Osteoblast (primary cell): ENCODE measurements around the gene ERC1. TPM values are rescaled to one million over a fixed set of nuclear protein-coding genes. Genes with fewer than 3 reads are reported as not detected.
A peak's percentile ranks its signal among the peaks of the same experiment; 100 is the strongest.

ENCODE experiments used
- DNase-seq: peaks from one replicate; pipeline ENCODE4 v3.0.0; 2011; ENCODE audit warnings: low spot score, mixed read lengths; ENCODE audit not compliant: insufficient read length; ENCODE audit errors: missing footprints
- H2AFZ ChIP-seq: 2 replicates; pipeline ENCODE4 v1.6.0; 2011; ENCODE audit warnings: mild to moderate bottlenecking, low read length
- H3K27ac ChIP-seq: 2 replicates; pipeline ENCODE4 v1.5.1; 2011; ENCODE audit warnings: mild to moderate bottlenecking, low read depth, low read length, moderate library complexity
- H3K27me3 ChIP-seq: 2 replicates; pipeline ENCODE4 v1.6.0; 2012; ENCODE audit warnings: mild to moderate bottlenecking, control low read depth, inconsistent platforms, low read length, moderate library complexity; ENCODE audit not compliant: insufficient read depth
- H3K36me3 ChIP-seq: 2 replicates; pipeline ENCODE4 v1.5.1; 2011; ENCODE audit warnings: mild to moderate bottlenecking, low read length, control low read depth, moderate library complexity; ENCODE audit not compliant: insufficient read depth
- H3K4me1 ChIP-seq: 2 replicates; pipeline ENCODE4 v1.5.1; 2011; ENCODE audit warnings: mild to moderate bottlenecking, low read length, control low read depth, moderate library complexity; ENCODE audit not compliant: insufficient read depth
- H3K4me2 ChIP-seq: 2 replicates; pipeline ENCODE4 v1.6.0; 2011; ENCODE audit warnings: mild to moderate bottlenecking, low read length; ENCODE audit not compliant: insufficient read depth
- H3K4me3 ChIP-seq: fragments of 200-600 bp; sonication (generic); 3 replicates; pipeline ENCODE4 v1.5.1; 2012; ENCODE audit warnings: mild to moderate bottlenecking, low read length, inconsistent platforms; ENCODE audit not compliant: insufficient read depth
- H3K79me2 ChIP-seq: 2 replicates; pipeline ENCODE4 v1.6.0; 2012; ENCODE audit warnings: mild to moderate bottlenecking, low read length, control low read depth, inconsistent platforms; ENCODE audit not compliant: insufficient read depth
- H3K9me3 ChIP-seq: 2 replicates; pipeline ENCODE4 v1.5.1; 2011; ENCODE audit warnings: low read depth, low read length, control low read depth
- H4K20me1 ChIP-seq: 2 replicates; pipeline ENCODE4 v1.6.0; 2012; ENCODE audit warnings: mild to moderate bottlenecking, low read length, control low read depth; ENCODE audit not compliant: insufficient read depth
- CTCF ChIP-seq: IDR thresholded peaks from 2 replicates; pipeline ENCODE4 v1.5.1; 2011; ENCODE audit warnings: mild to moderate bottlenecking, low read depth, low read length, moderate library complexity; ENCODE audit errors: extremely low read depth
- total RNA-seq: library from RNA; depleted of rRNA; stranded (reverse); fragments of >200 nt; gene quantifications from 2 replicates; pipeline ENCODE4 v1.2.3, GENCODE V29; 2012

The ERC1 gene
- total RNA-seq, 1 donor, result 36.2 TPM

GRCh38 chr12:1473418-1473817, 482.4 kb downstream of the ERC1 start:
- no peak for DNase-seq
- Histone ChIP-seq H4K20me1 (no peaks in the 10 kb centered on the region), H3K4me2 (peak overlapping the region; percentile 82), H3K27ac (peak overlapping the region; percentile 92), H3K9me3 (no peaks in the 10 kb centered on the region), H3K4me1 (peaks cover 70% of the 10 kb centered on the region), H3K36me3 (no peaks in the 10 kb centered on the region), H3K27me3 (no peaks in the 10 kb centered on the region), H2AFZ (no peak overlapping the region), H3K79me2 (peaks cover 2% of the 10 kb centered on the region), H3K4me3 (no peak overlapping the region)
- TF ChIP-seq CTCF, result no peak

GRCh38 chr12:1474041-1474573, 483.1 kb downstream of the ERC1 start:
- Histone ChIP-seq H3K27ac (peak overlapping the region; percentile 92), H3K4me1 (peaks cover 64% of the 10 kb centered on the region), H4K20me1 (no peaks in the 10 kb centered on the region), H3K4me2 (peak overlapping the region; percentile 82), H3K9me3 (no peaks in the 10 kb centered on the region), H3K4me3 (peak overlapping the region; percentile 46), H3K36me3 (no peaks in the 10 kb centered on the region), H3K79me2 (peaks cover 2% of the 10 kb centered on the region), H3K27me3 (no peaks in the 10 kb centered on the region), H2AFZ (no peak overlapping the region)
- DNase-seq, result peak; percentile 68
- no peak for TF ChIP-seq CTCF

- H3K9me3 ChIP-seq, result no peaks in the 10 kb centered on the region
- peak overlapping the region; percentile 46 for H3K4me3 ChIP-seq
- DNase-seq, result peak; percentile 76
- H3K79me2 ChIP-seq, result peaks cover 6% of the 10 kb centered on the region
- H3K27me3 ChIP-seq, result no peaks in the 10 kb centered on the region
- H3K27ac ChIP-seq, result peak overlapping the region; percentile 92
- no peak for TF ChIP-seq CTCF
- peak overlapping the region; percentile 82 for H3K4me2 ChIP-seq
- peak overlapping the region; percentile 28 for H2AFZ ChIP-seq
- H3K36me3 ChIP-seq, result no peaks in the 10 kb centered on the region
- no peaks in the 10 kb centered on the region for H4K20me1 ChIP-seq
- peaks cover 64% of the 10 kb centered on the region for H3K4me1 ChIP-seq
Observed at GRCh38 chr12:1474574-1475153, 483.6 kb downstream of the ERC1 start.

GRCh38 chr12:1479645-1480044, 488.6 kb downstream of the ERC1 start:
- Histone ChIP-seq H3K4me3 (no peak overlapping the region), H3K27ac (no peak overlapping the region), H3K9me3 (no peaks in the 10 kb centered on the region), H3K4me1 (peaks cover 26% of the 10 kb centered on the region), H3K36me3 (no peaks in the 10 kb centered on the region), H2AFZ (no peak overlapping the region), H3K4me2 (no peak overlapping the region), H4K20me1 (no peaks in the 10 kb centered on the region), H3K79me2 (peaks cover 8% of the 10 kb centered on the region), H3K27me3 (no peaks in the 10 kb centered on the region)
- no peak for DNase-seq
- no peak for TF ChIP-seq CTCF
